ENCODE results near the gene UNK.

Gene UNK, protein sequence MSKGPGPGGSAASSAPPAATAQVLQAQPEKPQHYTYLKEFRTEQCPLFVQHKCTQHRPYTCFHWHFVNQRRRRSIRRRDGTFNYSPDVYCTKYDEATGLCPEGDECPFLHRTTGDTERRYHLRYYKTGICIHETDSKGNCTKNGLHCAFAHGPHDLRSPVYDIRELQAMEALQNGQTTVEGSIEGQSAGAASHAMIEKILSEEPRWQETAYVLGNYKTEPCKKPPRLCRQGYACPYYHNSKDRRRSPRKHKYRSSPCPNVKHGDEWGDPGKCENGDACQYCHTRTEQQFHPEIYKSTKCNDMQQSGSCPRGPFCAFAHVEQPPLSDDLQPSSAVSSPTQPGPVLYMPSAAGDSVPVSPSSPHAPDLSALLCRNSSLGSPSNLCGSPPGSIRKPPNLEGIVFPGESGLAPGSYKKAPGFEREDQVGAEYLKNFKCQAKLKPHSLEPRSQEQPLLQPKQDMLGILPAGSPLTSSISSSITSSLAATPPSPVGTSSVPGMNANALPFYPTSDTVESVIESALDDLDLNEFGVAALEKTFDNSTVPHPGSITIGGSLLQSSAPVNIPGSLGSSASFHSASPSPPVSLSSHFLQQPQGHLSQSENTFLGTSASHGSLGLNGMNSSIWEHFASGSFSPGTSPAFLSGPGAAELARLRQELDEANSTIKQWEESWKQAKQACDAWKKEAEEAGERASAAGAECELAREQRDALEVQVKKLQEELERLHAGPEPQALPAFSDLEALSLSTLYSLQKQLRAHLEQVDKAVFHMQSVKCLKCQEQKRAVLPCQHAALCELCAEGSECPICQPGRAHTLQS

DNA sequence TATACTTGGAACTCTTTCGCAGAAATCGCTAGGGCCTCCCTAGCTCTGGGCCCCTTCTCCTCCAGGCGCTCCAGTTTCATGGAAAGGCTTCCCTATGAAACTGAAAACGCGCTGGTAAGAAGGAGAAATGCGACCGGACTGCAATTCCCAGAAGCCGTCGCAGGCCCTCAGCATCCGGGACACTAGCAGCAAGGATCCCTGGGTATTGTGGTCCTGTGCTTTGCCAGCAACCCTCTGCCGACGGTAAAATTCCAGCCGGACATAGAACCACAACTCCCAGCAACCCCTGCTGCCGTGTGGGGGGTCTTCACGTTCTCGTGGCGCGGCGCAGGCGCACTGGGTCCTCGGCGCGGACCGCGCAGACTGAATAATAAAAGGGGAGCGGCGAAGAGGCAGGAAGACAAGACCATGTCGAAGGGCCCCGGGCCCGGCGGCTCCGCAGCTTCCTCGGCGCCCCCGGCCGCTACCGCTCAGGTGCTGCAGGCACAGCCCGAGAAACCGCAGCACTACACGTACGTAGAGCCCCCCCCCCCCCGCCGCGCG is at the start of gene UNK:
UNK (plus strand) TSS at position 334 of the 543 bp plus-strand sequence; CDS start at position 409, 75 bp downstream.
- peak; percentile 99 for DNase-seq (ENCODE audit: low spot score)

GRCh38 chr17:75736173-75736835 is 48.3 kb upstream of the UNK start:
- no peak for DNase-seq (ENCODE audit: low spot score)

GRCh38 chr17:75737133-75737962 is 47.3 kb upstream of the UNK start:
- no peak for DNase-seq (ENCODE audit: low spot score)

DNA sequence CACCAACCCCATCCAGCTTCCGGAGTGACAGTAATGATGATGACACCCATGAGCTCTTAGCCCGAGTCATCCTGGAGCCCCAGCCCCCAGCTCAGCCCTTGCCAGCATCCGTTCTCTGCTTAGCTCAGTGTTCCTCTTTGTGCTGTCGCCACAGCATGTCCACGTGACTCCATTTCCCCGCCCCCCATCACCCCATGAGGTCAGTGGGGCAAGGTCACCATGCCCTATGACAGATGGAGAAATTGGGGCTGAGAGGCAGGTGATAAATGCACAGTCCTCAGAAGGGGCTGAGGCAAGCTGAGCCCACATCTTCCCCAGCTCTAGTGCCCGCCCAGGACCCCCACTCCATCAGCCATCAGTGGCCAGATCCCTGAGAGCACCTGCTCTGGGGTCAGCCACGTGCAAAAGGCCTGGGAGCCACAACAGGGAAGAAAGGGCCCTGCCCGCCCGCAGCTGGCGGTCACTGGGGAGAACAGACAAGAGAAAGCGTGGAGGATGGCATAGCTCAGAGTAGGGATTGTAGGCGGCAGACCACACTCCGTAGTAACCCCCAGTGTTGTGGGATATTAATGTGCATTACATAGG is 46.3 kb upstream of the UNK start:
- no peak for DNase-seq (ENCODE audit: low spot score)

DNA sequence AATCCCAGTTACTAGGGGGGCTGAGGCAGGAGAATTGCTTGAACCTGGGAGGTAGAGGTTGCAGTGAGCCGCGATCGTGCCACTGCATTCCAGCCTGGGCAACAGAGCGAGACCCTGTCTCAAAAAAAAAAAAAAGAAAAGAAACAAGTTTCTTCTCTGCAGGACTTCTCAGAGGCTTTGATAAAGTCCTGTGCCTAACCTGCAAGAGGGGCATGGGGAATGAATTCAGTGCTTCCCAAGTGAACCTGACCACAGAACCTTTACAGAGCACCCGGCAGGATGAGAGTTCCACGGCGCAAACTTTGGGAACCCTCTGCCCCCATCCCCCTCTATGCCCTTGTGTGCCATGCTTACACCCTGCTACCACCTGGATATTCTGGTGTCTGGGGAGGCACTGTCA is 45.4 kb upstream of the UNK start:
- DNase-seq (ENCODE audit: low spot score): no peak

DNA sequence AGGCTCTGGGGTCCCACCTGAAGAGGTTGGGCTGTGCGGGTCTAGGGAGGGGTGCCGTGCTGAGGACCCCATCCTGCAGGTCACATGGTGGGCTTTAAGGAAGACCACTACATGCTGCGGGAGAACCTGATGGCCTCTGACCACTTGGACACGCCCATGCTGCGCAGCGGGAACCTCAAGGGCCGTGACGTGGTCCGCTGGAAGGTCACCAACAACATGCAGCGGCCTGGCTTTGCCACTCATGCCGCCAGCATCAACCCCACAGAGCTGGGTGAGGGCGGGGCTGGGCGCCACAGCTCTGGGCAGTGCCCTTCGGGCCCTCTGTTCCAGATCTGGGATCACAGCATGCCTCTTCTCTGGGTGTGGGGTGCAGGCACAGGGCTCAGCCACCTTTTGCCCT is 44.8 kb upstream of the UNK start:
- DNase-seq (ENCODE audit: low spot score): no peak

DNA sequence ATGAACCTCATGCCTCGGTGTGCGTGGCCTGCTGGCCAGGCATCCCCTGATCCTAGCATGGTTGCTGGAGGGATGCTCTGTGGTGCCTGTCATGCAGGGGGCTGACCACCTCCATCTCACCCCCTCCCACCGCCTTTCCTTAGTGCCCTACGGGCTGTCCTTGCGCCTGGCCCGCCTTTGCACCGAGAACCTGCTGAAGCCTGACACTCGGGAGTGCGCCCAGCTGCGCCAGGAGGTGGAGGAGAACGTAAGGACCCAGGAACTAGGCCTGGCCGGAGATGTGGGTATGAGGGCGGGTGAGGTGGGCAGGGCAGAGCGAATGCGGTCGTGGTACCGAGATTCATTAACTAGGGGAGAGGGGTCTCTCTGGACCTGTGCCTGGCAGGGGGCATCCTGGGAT is 44.4 kb upstream of the UNK start:
- DNase-seq (ENCODE audit: low spot score): no peak

DNA sequence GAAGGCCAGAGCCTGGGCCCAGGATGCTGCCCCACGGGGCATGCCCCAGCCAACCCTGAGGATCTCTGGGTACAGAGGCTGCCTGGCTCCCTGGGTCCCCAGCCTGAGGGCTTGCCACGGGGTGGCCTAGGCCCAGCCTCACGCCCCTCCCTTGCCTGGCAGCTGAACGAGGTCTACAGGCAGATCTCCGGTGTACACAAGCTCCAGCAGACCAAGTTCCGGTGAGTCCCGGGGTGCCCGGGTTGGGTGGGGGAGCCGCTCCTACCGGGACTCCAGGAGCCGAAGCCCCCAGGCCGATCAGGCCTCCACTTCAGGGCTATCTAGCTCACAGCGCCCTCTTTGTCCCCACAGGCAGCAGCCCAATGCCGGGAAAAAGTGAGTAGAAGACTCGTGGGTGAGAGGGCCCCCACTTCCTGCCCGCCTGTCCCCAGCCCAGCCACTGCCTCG is 44.0 kb upstream of the UNK start:
- DNase-seq (ENCODE audit: low spot score): no peak

DNA sequence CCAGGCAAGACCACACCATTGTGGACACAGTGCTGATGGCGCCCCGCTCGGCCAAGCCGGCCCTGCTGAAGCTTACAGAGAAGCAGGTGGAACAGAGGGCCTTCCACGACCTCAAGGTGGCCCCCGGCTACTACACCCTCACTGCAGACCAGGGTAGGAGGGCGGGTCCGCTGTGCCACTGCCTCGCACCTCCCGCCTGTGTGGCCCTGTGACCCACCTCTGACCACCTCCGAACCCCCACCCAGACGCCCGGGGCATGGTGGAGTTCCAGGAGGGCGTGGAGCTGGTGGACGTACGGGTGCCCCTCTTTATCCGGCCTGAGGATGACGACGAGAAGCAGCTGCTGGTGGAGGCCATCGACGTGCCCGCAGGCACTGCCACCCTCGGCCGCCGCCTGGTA is 42.3 kb upstream of the UNK start:
- DNase-seq (ENCODE audit: low spot score): no peak

- no peak for DNase-seq (ENCODE audit: low spot score)
These were observed 40.9 kb upstream of the UNK start for GRCh38 chr17:75743625-75744206.

- DNase-seq (ENCODE audit: low spot score): no peak
These were observed 35.9 kb upstream of the UNK start for GRCh38 chr17:75748706-75749105.

- peak; percentile 89 for DNase-seq (ENCODE audit: low spot score)
These were observed 34.8 kb upstream of the UNK start for GRCh38 chr17:75749545-75750389.

- no peak for DNase-seq (ENCODE audit: low spot score)
These were observed 33.8 kb upstream of the UNK start for GRCh38 chr17:75750661-75751423.

GRCh38 chr17:75751676-75752404 is 32.8 kb upstream of the UNK start:
- no peak for DNase-seq (ENCODE audit: low spot score)

- DNase-seq (ENCODE audit: low spot score): no peak
These were observed 32.2 kb upstream of the UNK start for GRCh38 chr17:75752405-75752709.

- DNase-seq (ENCODE audit: low spot score): peak; percentile 70
These were observed 31.6 kb upstream of the UNK start for GRCh38 chr17:75752802-75753513.

- peak; percentile 76 for DNase-seq (ENCODE audit: low spot score)
These were observed 30.9 kb upstream of the UNK start for GRCh38 chr17:75753514-75754377.

Data from NAMALWA (cell line).